HG03108 (cell line): Measurements from ENCODE around the gene CPSF6.
"Not testable (repeated sequence)": the region's sequence is repeated elsewhere in the genome, so short reads cannot be mapped to it uniquely, and the experiment has no call there.

Experiments used
- ATAC-seq: cut with Tn5 transposase; IDR thresholded peaks from one replicate; pipeline ENCODE4 v1.9.1; 2021; ENCODE audit warnings: moderate library complexity; ENCODE audit not compliant: unreplicated experiment

The CPSF6 gene

GRCh38 chr12:69254862-69255261 is 15.5 kb downstream of the CPSF6 start:
- ATAC-seq, result no peak

- ATAC-seq, result no peak
These were observed 19.3 kb downstream of the CPSF6 start for GRCh38 chr12:69258655-69259054.

GRCh38 chr12:69262264-69262974 is 23.1 kb downstream of the CPSF6 start:
- no peak for ATAC-seq

- ATAC-seq, result no peak
These were observed 25.8 kb downstream of the CPSF6 start for GRCh38 chr12:69265205-69265604.

GRCh38 chr12:69265633-69266032 is 26.3 kb downstream of the CPSF6 start:
- not testable (repeated sequence) for ATAC-seq

GRCh38 chr12:69266036-69266635 is 26.8 kb downstream of the CPSF6 start:
- no peak for ATAC-seq

- no peak for ATAC-seq
These were observed 30.4 kb downstream of the CPSF6 start for GRCh38 chr12:69269736-69270135.

- no peak for ATAC-seq
These were observed 33.1 kb downstream of the CPSF6 start for GRCh38 chr12:69272511-69272910.

GRCh38 chr12:69274861-69275260 is 35.5 kb downstream of the CPSF6 start:
- no peak for ATAC-seq

GRCh38 chr12:69275471-69275891 is 36.1 kb downstream of the CPSF6 start:
- no peak for ATAC-seq

GRCh38 chr12:69278814-69279782 is 39.7 kb downstream of the CPSF6 start:
- no peak for ATAC-seq

GRCh38 chr12:69284131-69284530 is 44.8 kb downstream of the CPSF6 start:
- ATAC-seq, result peak; percentile 51

GRCh38 chr12:69287556-69287955 is 48.2 kb downstream of the CPSF6 start:
- no peak for ATAC-seq

GRCh38 chr12:69290545-69291277 is 51.3 kb downstream of the CPSF6 start:
- peak; percentile 97 for ATAC-seq

GRCh38 chr12:69291278-69291593 is 51.9 kb downstream of the CPSF6 start:
- no peak for ATAC-seq

- ATAC-seq, result no peak
These were observed 58.8 kb downstream of the CPSF6 start for GRCh38 chr12:69298133-69298532.

- ATAC-seq, result no peak
These were observed 59.6 kb downstream of the CPSF6 start for GRCh38 chr12:69298947-69299346.

GRCh38 chr12:69304284-69304683 is 64.9 kb downstream of the CPSF6 start:
- ATAC-seq, result no peak

GRCh38 chr12:69309461-69309860 is 70.1 kb downstream of the CPSF6 start:
- no peak for ATAC-seq

- ATAC-seq, result no peak
These were observed 73.8 kb downstream of the CPSF6 start for GRCh38 chr12:69313209-69313608.

GRCh38 chr12:69316784-69317183 is 77.4 kb downstream of the CPSF6 start:
- ATAC-seq, result not testable (repeated sequence)
